ENCODE data around the gene EXOC4.
"Not testable (repeated sequence)": the region's sequence is repeated elsewhere in the genome, so short reads cannot be mapped to it uniquely, and the experiment has no call there.

Gene EXOC4

GRCh38 chr7:133275008-133275407 is 22.1 kb downstream of the EXOC4 start:
- DNase-seq (ENCODE audit: low read depth in 2 of 3, low spot score in 2 of 3), result no peak

- no peak for DNase-seq (ENCODE audit: low read depth in 2 of 3, low spot score in 2 of 3)
Measured at GRCh38 chr7:133275446-133276095, 22.7 kb downstream of the EXOC4 start.

GRCh38 chr7:133278975-133279374 is 26.1 kb downstream of the EXOC4 start:
- not testable (repeated sequence) for DNase-seq (ENCODE audit: low read depth in 2 of 3, low spot score in 2 of 3)

- DNase-seq (ENCODE audit: low read depth in 2 of 3, low spot score in 2 of 3), result no peak
Measured at GRCh38 chr7:133282094-133282493, 29.2 kb downstream of the EXOC4 start.

- no peak for DNase-seq (ENCODE audit: low read depth in 2 of 3, low spot score in 2 of 3)
Measured at GRCh38 chr7:133284092-133284491, 31.2 kb downstream of the EXOC4 start.

- no peak for DNase-seq (ENCODE audit: low read depth in 2 of 3, low spot score in 2 of 3)
Measured at GRCh38 chr7:133288970-133289369, 36.1 kb downstream of the EXOC4 start.

GRCh38 chr7:133290041-133290440 is 37.2 kb downstream of the EXOC4 start:
- DNase-seq (ENCODE audit: low read depth in 2 of 3, low spot score in 2 of 3), result no peak

- no peak for DNase-seq (ENCODE audit: low read depth in 2 of 3, low spot score in 2 of 3)
Measured at GRCh38 chr7:133290676-133291333, 37.9 kb downstream of the EXOC4 start.

GRCh38 chr7:133292631-133293030 is 39.8 kb downstream of the EXOC4 start:
- DNase-seq (ENCODE audit: low read depth in 2 of 3, low spot score in 2 of 3), result no peak

GRCh38 chr7:133293384-133294160 is 40.7 kb downstream of the EXOC4 start:
- no peak for DNase-seq (ENCODE audit: low read depth in 2 of 3, low spot score in 2 of 3)

GRCh38 chr7:133294234-133294633 is 41.4 kb downstream of the EXOC4 start:
- DNase-seq (ENCODE audit: low read depth in 2 of 3, low spot score in 2 of 3), result no peak

GRCh38 chr7:133295484-133295883 is 42.6 kb downstream of the EXOC4 start:
- DNase-seq (ENCODE audit: low read depth in 2 of 3, low spot score in 2 of 3), result no peak

GRCh38 chr7:133297093-133297492 is 44.2 kb downstream of the EXOC4 start:
- no peak for DNase-seq (ENCODE audit: low read depth in 2 of 3, low spot score in 2 of 3)

GRCh38 chr7:133298080-133298479 is 45.2 kb downstream of the EXOC4 start:
- DNase-seq (ENCODE audit: low read depth in 2 of 3, low spot score in 2 of 3), result no peak

GRCh38 chr7:133299676-133300075 is 46.8 kb downstream of the EXOC4 start:
- no peak for DNase-seq (ENCODE audit: low read depth in 2 of 3, low spot score in 2 of 3)

GRCh38 chr7:133300088-133300487 is 47.2 kb downstream of the EXOC4 start:
- no peak for DNase-seq (ENCODE audit: low read depth in 2 of 3, low spot score in 2 of 3)

GRCh38 chr7:133300811-133301210 is 47.9 kb downstream of the EXOC4 start:
- DNase-seq (ENCODE audit: low read depth in 2 of 3, low spot score in 2 of 3), result no peak

GRCh38 chr7:133301444-133301843 is 48.6 kb downstream of the EXOC4 start:
- no peak for DNase-seq (ENCODE audit: low read depth in 2 of 3, low spot score in 2 of 3)

GRCh38 chr7:133303372-133303771 is 50.5 kb downstream of the EXOC4 start:
- DNase-seq (ENCODE audit: low read depth in 2 of 3, low spot score in 2 of 3), result no peak

- no peak for DNase-seq (ENCODE audit: low read depth in 2 of 3, low spot score in 2 of 3)
Measured at GRCh38 chr7:133303931-133304330, 51.1 kb downstream of the EXOC4 start.

GRCh38 chr7:133309333-133309732 is 56.5 kb downstream of the EXOC4 start:
- no peak for DNase-seq (ENCODE audit: low read depth in 2 of 3, low spot score in 2 of 3)

GRCh38 chr7:133310232-133310862 is 57.5 kb downstream of the EXOC4 start:
- DNase-seq (ENCODE audit: low read depth in 2 of 3, low spot score in 2 of 3), result no peak

All from activated CD8-positive, alpha-beta memory T cell treated with anti-CD3 and anti-CD28 coated beads for 48 hours (primary cell).